ENCODE measurements around the gene PTPRK. TPM values are rescaled to one million over a fixed set of nuclear protein-coding genes. Genes with fewer than 3 reads are reported as not detected.

PTPRK gene
- total and polyA plus RNA-seq, 5 donors from 2014 or later: 0.16 to 1.0 (median 0.45) TPM; not detected in 1

DNA sequence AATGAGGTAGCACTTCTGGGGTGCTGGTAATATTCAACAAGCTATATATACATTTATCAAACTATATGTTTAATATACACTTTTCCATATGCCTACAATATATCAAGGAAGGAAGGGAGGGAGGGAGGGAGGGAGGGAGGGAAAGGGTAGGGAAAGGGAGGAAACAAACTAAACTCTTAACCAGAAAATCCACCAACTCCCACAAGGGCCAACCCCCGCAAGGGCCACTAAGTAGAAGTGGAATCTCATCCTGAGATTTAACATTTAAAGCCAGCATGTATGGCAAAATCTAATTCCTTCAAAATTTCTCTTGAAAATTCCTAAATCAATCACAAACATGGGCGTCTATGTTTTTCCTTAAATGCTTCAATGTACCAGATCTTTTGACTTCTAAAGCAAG lies 320.9 kb downstream of the PTPRK start:
- DNase-seq: no peak
- Histone ChIP-seq H3K27me3 (ENCODE audit: control insufficient read depth, insufficient read depth, low read length) (no peaks in the 10 kb centered on the region), H3K27ac (ENCODE audit: insufficient read depth, low read length, poor library complexity, severe bottlenecking) (no peak overlapping the region), H3K36me3 (ENCODE audit: control insufficient read depth, insufficient read depth, low read length) (no peaks in the 10 kb centered on the region), H3K4me3 (ENCODE audit: low read depth, low read length) (no peak overlapping the region), H3K4me1 (ENCODE audit: control insufficient read depth, insufficient read depth, low read length, poor library complexity, severe bottlenecking) (no peaks in the 10 kb centered on the region), H3K9me3 (ENCODE audit: control insufficient read depth in 2 of 2, low read length in 2 of 2) (no peaks in the 10 kb centered on the region)
- Mint-ChIP-seq H3K9me3 (peaks cover 0 to 1% (median 0%) of the 10 kb centered on the region in 7 donors), H3K27me3 (peaks cover 4% of the 10 kb centered on the region), H3K4me3 (no peak overlapping the region), H3K27ac (no peak overlapping the region), H3K36me3 (no peaks in the 10 kb centered on the region), H3K4me1 (no peaks in the 10 kb centered on the region)
- ATAC-seq (ENCODE audit: low read depth in 2 of 2): no peak

DNA sequence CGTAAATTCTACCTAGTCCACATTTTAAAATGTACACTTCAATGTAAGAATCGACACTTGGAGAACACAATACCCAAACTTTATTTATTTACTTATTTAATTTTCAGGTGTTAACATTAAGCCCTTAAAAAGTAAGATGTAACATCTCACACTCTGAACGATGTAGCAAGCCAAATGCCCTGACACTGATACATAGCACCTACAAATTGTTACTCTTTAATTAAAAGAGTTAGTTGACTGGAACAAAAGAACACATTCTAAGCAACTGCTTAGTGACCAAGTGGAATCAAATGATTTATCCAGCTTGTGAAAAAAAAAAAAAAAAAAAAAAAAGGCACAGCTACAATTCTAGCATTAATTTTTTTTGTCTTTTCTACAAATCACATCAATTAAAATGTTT lies 327.4 kb downstream of the PTPRK start:
- Mint-ChIP-seq H3K4me3 (no peak overlapping the region), H3K27me3 (peaks cover 4% of the 10 kb centered on the region), H3K4me1 (no peaks in the 10 kb centered on the region), H3K9me3 (no peaks in the 10 kb centered on the region), H3K27ac (no peak overlapping the region), H3K36me3 (no peaks in the 10 kb centered on the region)
- no peak overlapping the region for H3K27ac ChIP-seq (ENCODE audit: insufficient read depth, low read length, poor library complexity, severe bottlenecking)
- no peaks in the 10 kb centered on the region for H3K36me3 ChIP-seq (ENCODE audit: control insufficient read depth, insufficient read depth, low read length)
- DNase-seq (no peak), ATAC-seq (ENCODE audit: low read depth in 2 of 2) (no peak)
- H3K27me3 ChIP-seq (ENCODE audit: control insufficient read depth, insufficient read depth, low read length): no peaks in the 10 kb centered on the region
- H3K4me1 ChIP-seq (ENCODE audit: control insufficient read depth, insufficient read depth, low read length, poor library complexity, severe bottlenecking): no peaks in the 10 kb centered on the region
- no peak overlapping the region for H3K4me3 ChIP-seq (ENCODE audit: low read depth, low read length)
- no peaks in the 10 kb centered on the region for H3K9me3 ChIP-seq (ENCODE audit: control insufficient read depth in 2 of 2, low read length in 2 of 2)

DNA sequence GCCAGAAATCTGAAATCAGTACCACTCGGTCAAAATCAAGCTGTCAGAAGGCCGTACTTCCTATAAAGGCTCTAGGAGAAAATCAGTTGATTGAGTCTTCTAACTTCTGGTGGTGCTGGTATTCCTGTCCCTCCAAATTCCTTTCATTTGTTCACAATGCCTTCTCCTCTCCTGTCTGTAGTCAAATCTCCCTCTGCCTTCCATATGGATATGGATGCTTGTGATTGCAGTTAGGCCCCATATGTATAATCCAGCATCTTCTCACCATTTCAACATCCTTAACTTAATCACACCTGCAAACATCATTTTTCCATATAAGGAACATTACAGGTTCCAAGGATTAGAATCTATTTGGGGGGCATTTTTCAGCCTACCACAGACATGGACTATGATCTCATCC lies 331.7 kb downstream of the PTPRK start:
- H3K4me1 Mint-ChIP-seq: no peaks in the 10 kb centered on the region
- H3K27ac ChIP-seq (ENCODE audit: insufficient read depth, low read length, poor library complexity, severe bottlenecking): no peak overlapping the region
- DNase-seq: no peak
- ATAC-seq (ENCODE audit: low read depth in 2 of 2): no peak
- H3K9me3 ChIP-seq (ENCODE audit: control insufficient read depth in 2 of 2, low read length in 2 of 2): no peaks in the 10 kb centered on the region
- H3K4me3 Mint-ChIP-seq: no peak overlapping the region
- no peaks in the 10 kb centered on the region for H3K36me3 ChIP-seq (ENCODE audit: control insufficient read depth, insufficient read depth, low read length)
- H3K27ac Mint-ChIP-seq: no peak overlapping the region
- H3K27me3 ChIP-seq (ENCODE audit: control insufficient read depth, insufficient read depth, low read length): no peaks in the 10 kb centered on the region
- H3K9me3 Mint-ChIP-seq: no peaks in the 10 kb centered on the region
- no peaks in the 10 kb centered on the region for H3K36me3 Mint-ChIP-seq
- H3K4me3 ChIP-seq (ENCODE audit: low read depth, low read length): no peak overlapping the region
- no peaks in the 10 kb centered on the region for H3K4me1 ChIP-seq (ENCODE audit: control insufficient read depth, insufficient read depth, low read length, poor library complexity, severe bottlenecking)
- no peaks in the 10 kb centered on the region for H3K27me3 Mint-ChIP-seq

DNA sequence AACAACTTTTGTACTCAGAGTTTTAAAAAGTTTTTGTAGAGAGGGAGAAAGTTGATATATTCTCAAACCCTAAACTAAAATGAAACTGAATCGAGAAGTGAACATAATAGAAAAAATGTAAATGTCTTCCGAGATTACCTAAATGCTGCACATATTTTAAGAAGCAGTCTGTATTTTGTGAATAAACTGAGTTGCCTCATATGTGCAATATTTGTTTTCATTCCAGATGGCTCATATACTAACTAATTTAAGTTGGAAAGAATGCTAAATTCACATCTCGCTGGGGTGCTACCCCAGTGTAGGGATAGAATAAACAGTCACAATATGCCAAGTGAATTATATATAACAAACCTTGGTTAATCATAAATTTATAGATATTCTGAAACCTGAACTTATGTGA lies 333.7 kb downstream of the PTPRK start:
- DNase-seq: no peak
- no peaks in the 10 kb centered on the region for H3K9me3 Mint-ChIP-seq
- H3K9me3 ChIP-seq (ENCODE audit: control insufficient read depth in 2 of 2, low read length in 2 of 2): no peaks in the 10 kb centered on the region
- no peak for ATAC-seq (ENCODE audit: low read depth in 2 of 2)
- H3K36me3 Mint-ChIP-seq: no peaks in the 10 kb centered on the region
- H3K27me3 Mint-ChIP-seq: no peaks in the 10 kb centered on the region
- no peak overlapping the region for H3K4me3 ChIP-seq (ENCODE audit: low read depth, low read length)
- H3K27ac Mint-ChIP-seq: no peak overlapping the region
- H3K4me1 Mint-ChIP-seq: no peaks in the 10 kb centered on the region
- no peaks in the 10 kb centered on the region for H3K36me3 ChIP-seq (ENCODE audit: control insufficient read depth, insufficient read depth, low read length)
- no peaks in the 10 kb centered on the region for H3K27me3 ChIP-seq (ENCODE audit: control insufficient read depth, insufficient read depth, low read length)
- H3K27ac ChIP-seq (ENCODE audit: insufficient read depth, low read length, poor library complexity, severe bottlenecking): no peak overlapping the region
- no peaks in the 10 kb centered on the region for H3K4me1 ChIP-seq (ENCODE audit: control insufficient read depth, insufficient read depth, low read length, poor library complexity, severe bottlenecking)
- H3K4me3 Mint-ChIP-seq: no peak overlapping the region

DNA sequence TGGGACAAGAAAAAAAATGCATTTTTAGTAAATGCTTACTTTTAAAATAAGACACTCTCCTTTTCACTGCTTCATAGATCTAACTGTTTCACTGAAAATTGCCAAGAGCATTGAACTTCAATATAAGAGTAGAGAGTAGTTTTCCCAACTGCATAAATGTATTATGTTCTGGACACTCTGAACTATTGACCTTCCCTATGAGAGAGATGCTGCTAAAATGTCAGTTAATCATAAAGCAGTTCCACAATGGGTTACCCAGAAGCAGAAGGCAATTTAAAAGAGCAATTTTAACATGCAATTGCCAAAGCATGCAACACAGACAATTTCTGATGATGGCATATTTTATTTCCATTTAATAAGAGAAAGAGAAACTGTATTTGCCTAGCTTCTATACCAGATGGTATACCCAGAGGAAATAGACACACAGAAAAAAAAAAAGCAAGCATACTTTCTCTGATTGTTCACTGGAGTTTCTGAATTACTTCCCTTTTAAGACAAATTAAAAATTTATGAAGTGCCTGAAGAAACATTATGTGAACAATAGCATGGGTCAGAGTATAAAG lies 340.4 kb downstream of the PTPRK start:
- Mint-ChIP-seq H3K36me3 (no peaks in the 10 kb centered on the region), H3K4me3 (no peak overlapping the region)

DNA sequence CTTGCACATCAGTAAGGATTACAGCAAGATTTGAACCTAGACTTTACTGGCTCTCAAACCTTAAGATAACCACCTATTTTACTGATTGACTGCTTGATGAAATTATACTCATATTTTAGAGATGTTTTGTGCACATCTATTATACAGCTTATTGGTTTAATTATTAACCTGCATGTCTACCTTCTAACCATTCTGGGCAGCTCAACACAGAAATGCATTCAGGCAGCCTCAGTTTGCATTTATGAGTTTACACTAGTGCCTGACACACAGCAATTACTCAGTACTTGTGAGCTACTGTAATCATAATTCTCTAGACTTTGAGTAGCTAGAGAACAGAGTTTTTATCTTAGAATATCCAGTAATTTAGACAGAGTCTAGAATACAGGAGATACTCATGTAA lies 345.7 kb downstream of the PTPRK start:
- no peak for DNase-seq
- H3K36me3 Mint-ChIP-seq: no peaks in the 10 kb centered on the region
- Histone ChIP-seq H3K4me1 (ENCODE audit: control insufficient read depth, insufficient read depth, low read length, poor library complexity, severe bottlenecking) (no peaks in the 10 kb centered on the region), H3K9me3 (ENCODE audit: control insufficient read depth in 2 of 2, low read length in 2 of 2) (no peaks in the 10 kb centered on the region), H3K36me3 (ENCODE audit: control insufficient read depth, insufficient read depth, low read length) (no peaks in the 10 kb centered on the region), H3K27me3 (ENCODE audit: control insufficient read depth, insufficient read depth, low read length) (no peaks in the 10 kb centered on the region), H3K27ac (ENCODE audit: insufficient read depth, low read length, poor library complexity, severe bottlenecking) (no peak overlapping the region), H3K4me3 (ENCODE audit: low read depth, low read length) (no peak overlapping the region)
- H3K27ac Mint-ChIP-seq: no peak overlapping the region
- H3K27me3 Mint-ChIP-seq: peaks cover under 1% of the 10 kb centered on the region
- H3K4me1 Mint-ChIP-seq: no peaks in the 10 kb centered on the region
- no peak for ATAC-seq (ENCODE audit: low read depth in 2 of 2)
- no peaks in the 10 kb centered on the region for H3K9me3 Mint-ChIP-seq
- no peak overlapping the region for H3K4me3 Mint-ChIP-seq

More for the DNA sequence above, 340.4 kb downstream of the PTPRK start:
- Mint-ChIP-seq H3K9me3 (no peaks in the 10 kb centered on the region), H3K4me1 (no peaks in the 10 kb centered on the region), H3K27ac (no peak overlapping the region), H3K27me3 (peaks cover 5% of the 10 kb centered on the region)
- H3K36me3 ChIP-seq (ENCODE audit: control insufficient read depth, insufficient read depth, low read length): no peaks in the 10 kb centered on the region
- no peaks in the 10 kb centered on the region for H3K27me3 ChIP-seq (ENCODE audit: control insufficient read depth, insufficient read depth, low read length)
- no peak overlapping the region for H3K4me3 ChIP-seq (ENCODE audit: low read depth, low read length)
- no peaks in the 10 kb centered on the region for H3K9me3 ChIP-seq (ENCODE audit: control insufficient read depth in 2 of 2, low read length in 2 of 2)
- no peak for DNase-seq
- H3K4me1 ChIP-seq (ENCODE audit: control insufficient read depth, insufficient read depth, low read length, poor library complexity, severe bottlenecking): no peaks in the 10 kb centered on the region
- H3K27ac ChIP-seq (ENCODE audit: insufficient read depth, low read length, poor library complexity, severe bottlenecking): no peak overlapping the region
- no peak for ATAC-seq (ENCODE audit: low read depth in 2 of 2)

DNA sequence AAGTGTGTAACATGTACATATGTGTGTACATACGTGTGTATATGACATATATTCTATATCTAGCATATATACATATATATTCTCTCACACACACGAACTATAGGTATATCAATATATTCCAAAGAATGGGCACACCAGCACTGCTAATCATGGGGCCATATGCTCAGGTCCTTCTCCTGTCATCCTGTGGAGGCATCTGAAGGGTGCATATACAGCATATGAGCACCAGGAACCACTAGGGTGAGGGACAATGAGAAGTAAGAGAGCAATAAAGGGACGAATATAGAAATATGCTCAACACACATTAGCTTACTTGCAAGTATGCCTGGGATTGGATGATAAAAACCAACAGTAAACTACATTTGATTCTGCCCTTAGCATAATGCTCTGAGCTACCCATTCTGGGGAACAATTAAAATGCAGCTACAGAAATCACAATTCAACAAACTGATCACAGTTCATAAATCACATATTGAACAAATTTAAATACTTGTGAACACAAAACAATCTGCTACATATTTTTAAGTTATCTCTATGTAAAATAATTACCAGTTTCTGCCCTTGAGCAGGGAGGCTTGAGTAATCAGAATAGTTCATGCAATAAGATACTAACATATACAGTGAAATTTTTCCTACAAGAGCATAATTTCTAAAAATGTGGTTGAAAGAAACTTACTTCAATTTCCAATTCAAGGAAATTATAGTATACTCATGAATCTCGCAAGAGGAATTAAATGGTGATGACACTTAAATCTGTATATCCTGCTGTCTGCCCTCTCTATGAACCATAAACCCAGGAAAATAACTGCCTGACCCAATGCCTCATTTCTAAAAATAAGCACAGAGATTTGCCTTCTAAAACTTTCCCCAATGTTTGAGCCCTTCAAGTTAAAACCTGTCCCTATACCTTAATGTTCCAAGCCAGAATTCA lies 347.4 kb downstream of the PTPRK start:
- H3K36me3 Mint-ChIP-seq: no peaks in the 10 kb centered on the region
- no peak overlapping the region for H3K27ac ChIP-seq (ENCODE audit: insufficient read depth, low read length, poor library complexity, severe bottlenecking)
- no peak for DNase-seq
- H3K27ac Mint-ChIP-seq: no peak overlapping the region
- H3K9me3 ChIP-seq (ENCODE audit: control insufficient read depth in 2 of 2, low read length in 2 of 2): no peaks in the 10 kb centered on the region
- no peak overlapping the region for H3K4me3 Mint-ChIP-seq
- no peaks in the 10 kb centered on the region for H3K4me1 ChIP-seq (ENCODE audit: control insufficient read depth, insufficient read depth, low read length, poor library complexity, severe bottlenecking)
- no peaks in the 10 kb centered on the region for H3K9me3 Mint-ChIP-seq
- H3K27me3 ChIP-seq (ENCODE audit: control insufficient read depth, insufficient read depth, low read length): no peaks in the 10 kb centered on the region
- H3K4me3 ChIP-seq (ENCODE audit: low read depth, low read length): no peak overlapping the region
- no peak for ATAC-seq (ENCODE audit: low read depth in 2 of 2)
- no peaks in the 10 kb centered on the region for H3K4me1 Mint-ChIP-seq
- H3K36me3 ChIP-seq (ENCODE audit: control insufficient read depth, insufficient read depth, low read length): no peaks in the 10 kb centered on the region
- no peaks in the 10 kb centered on the region for H3K27me3 Mint-ChIP-seq

DNA sequence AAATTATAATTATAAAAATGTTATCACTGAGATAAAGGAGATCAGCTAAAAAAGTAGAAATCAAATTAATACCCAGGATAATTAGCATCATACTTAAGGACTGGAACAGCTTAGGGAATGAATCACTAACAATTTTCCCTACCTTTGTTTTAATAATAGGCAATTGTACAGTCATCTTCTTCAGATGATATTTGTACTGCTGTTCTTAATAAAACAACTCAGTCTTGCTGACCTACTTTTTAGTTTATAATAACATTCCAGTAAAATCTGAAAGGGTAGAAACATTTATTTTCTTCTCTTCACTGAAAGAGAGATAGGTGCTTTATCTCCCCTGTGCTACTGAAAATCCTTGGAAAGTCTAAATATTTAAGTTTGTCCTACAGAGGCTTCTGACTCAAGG lies 348.3 kb downstream of the PTPRK start:
- Mint-ChIP-seq H3K27ac (no peak overlapping the region), H3K9me3 (no peaks in the 10 kb centered on the region)
- H3K27ac ChIP-seq (ENCODE audit: insufficient read depth, low read length, poor library complexity, severe bottlenecking): no peak overlapping the region

More for the DNA sequence above, 348.3 kb downstream of the PTPRK start:
- Histone ChIP-seq H3K4me1 (ENCODE audit: control insufficient read depth, insufficient read depth, low read length, poor library complexity, severe bottlenecking) (no peaks in the 10 kb centered on the region), H3K27me3 (ENCODE audit: control insufficient read depth, insufficient read depth, low read length) (no peaks in the 10 kb centered on the region), H3K4me3 (ENCODE audit: low read depth, low read length) (no peak overlapping the region), H3K9me3 (ENCODE audit: control insufficient read depth in 2 of 2, low read length in 2 of 2) (no peaks in the 10 kb centered on the region), H3K36me3 (ENCODE audit: control insufficient read depth, insufficient read depth, low read length) (no peaks in the 10 kb centered on the region)
- no peak for ATAC-seq (ENCODE audit: low read depth in 2 of 2)
- Mint-ChIP-seq H3K4me1 (no peaks in the 10 kb centered on the region), H3K27me3 (no peaks in the 10 kb centered on the region), H3K36me3 (no peaks in the 10 kb centered on the region), H3K4me3 (no peak overlapping the region)
- DNase-seq: no peak
